GM19023 (cell line): Measurements from ENCODE around the gene NOSIP.

Source experiments
- ATAC-seq: cut with Tn5 transposase; IDR thresholded peaks from one replicate; pipeline ENCODE4 v1.9.1; 2021; ENCODE audit warnings: mild to moderate bottlenecking, moderate library complexity; ENCODE audit not compliant: unreplicated experiment

NOSIP gene

GRCh38 chr19:49594993-49595818, 14.8 kb upstream of the NOSIP start:
- no peak for ATAC-seq

- ATAC-seq: no peak
These were observed 14.0 kb upstream of the NOSIP start for GRCh38 chr19:49594157-49594992.

GRCh38 chr19:49593233-49594113, 13.1 kb upstream of the NOSIP start:
- no peak for ATAC-seq

GRCh38 chr19:49592486-49593232, 12.3 kb upstream of the NOSIP start:
- no peak for ATAC-seq

GRCh38 chr19:49591731-49592485, 11.6 kb upstream of the NOSIP start:
- no peak for ATAC-seq

- no peak for ATAC-seq
These were observed 10.8 kb upstream of the NOSIP start, which contains the start of gene PRR12 for GRCh38 chr19:49590971-49591730. PRR12 (plus strand) TSS chr19:49591182; CDS start chr19:49591655, 473 bp downstream.

GRCh38 chr19:49590071-49590970, 10.0 kb upstream of the NOSIP start:
- ATAC-seq: peak; percentile 61

- ATAC-seq: no peak
These were observed 9.1 kb upstream of the NOSIP start for GRCh38 chr19:49589502-49589905.

GRCh38 chr19:49588365-49589122, 8.2 kb upstream of the NOSIP start:
- ATAC-seq: no peak

GRCh38 chr19:49587227-49587626, 6.9 kb upstream of the NOSIP start:
- no peak for ATAC-seq

GRCh38 chr19:49585023-49585422, 4.7 kb upstream of the NOSIP start:
- ATAC-seq: no peak

- ATAC-seq: no peak
These were observed 2.9 kb upstream of the NOSIP start for GRCh38 chr19:49583239-49583638.

GRCh38 chr19:49581007-49581508, 702 bp upstream of the NOSIP start, which contains the start of gene PRRG2:
PRRG2 (plus strand) TSS chr19:49581316; CDS start chr19:49583220, 1,904 bp downstream.
- no peak for ATAC-seq

GRCh38 chr19:49579947-49580263, 451 bp downstream of the NOSIP start:
- no peak for ATAC-seq

GRCh38 chr19:49579193-49579592, 1.2 kb downstream of the NOSIP start:
- no peak for ATAC-seq

GRCh38 chr19:49574206-49574755, 6.1 kb downstream of the NOSIP start:
- no peak for ATAC-seq

- no peak for ATAC-seq
These were observed 6.9 kb downstream of the NOSIP start for GRCh38 chr19:49573425-49573824.
